HK-2 (cell line): ENCODE data around the gene CELA2A.
A peak's percentile ranks its signal among the peaks of the same experiment; 100 is the strongest.

Experiments
- DNase-seq: peaks from one replicate; pipeline ENCODE4 v3.0.0-alpha.2; 2018; ENCODE audit not compliant: unreplicated experiment

CELA2A gene

DNA sequence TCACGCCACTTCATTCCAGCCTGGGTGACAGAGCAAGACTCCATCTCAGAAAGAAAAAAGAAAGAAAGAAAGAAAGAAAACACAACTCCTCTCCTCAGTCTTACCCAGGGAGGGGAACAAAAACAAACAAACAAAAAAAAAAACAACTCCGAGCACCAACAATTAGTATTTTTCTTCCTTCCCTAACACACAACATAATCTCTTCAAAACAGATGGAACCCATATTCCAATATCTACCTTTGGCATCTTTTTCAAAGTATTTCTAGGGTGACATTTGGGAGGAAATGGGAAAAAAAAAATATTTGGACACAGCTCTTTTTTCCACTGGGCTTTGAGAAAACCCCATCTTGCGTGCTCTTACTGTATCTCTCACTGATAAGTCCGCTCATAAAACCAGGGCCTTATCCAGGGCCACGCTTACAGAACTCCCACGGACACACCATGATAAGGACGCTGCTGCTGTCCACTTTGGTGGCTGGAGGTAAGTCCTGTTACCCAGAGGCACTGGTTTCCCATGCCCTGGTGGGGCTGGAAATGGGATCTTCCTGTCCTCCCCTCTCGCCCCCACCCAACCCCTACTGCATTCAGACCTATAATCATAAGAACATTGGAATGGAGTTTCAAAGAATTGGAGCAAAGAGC, at the start of gene CELA2A:
CELA2A (plus strand) TSS at position 420 of the 642 bp plus-strand sequence; CDS start at position 442, 22 bp downstream.
- DNase-seq = no peak

- DNase-seq = no peak
Measured at GRCh38 chr1:15407580-15407979, 49.0 kb upstream of the CELA2A start.

DNA sequence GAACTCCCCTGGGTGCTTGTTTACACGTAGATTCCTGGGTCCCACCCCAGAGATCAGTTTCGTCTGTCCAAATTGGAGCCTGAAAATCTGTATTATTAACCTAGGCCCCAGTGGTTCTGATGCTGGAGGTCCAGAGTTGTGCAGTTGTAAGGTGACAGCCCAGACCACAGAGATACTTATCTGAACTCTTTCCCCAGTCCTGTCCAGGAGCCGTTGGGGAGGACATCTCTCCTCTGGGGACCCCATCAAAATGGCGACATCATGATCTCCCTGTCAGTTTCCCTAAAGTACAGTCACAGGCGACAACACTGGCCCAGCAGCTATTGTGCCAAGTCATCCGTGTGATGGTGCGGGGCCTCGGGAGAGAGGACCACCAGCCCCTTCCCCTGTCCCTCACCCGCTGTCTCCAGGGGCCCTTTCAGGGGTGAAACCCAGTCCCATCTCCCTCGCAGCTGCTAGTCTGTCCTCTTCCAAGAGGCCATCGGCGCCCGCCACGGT, 47.6 kb upstream of the CELA2A start:
- DNase-seq = no peak

DNA sequence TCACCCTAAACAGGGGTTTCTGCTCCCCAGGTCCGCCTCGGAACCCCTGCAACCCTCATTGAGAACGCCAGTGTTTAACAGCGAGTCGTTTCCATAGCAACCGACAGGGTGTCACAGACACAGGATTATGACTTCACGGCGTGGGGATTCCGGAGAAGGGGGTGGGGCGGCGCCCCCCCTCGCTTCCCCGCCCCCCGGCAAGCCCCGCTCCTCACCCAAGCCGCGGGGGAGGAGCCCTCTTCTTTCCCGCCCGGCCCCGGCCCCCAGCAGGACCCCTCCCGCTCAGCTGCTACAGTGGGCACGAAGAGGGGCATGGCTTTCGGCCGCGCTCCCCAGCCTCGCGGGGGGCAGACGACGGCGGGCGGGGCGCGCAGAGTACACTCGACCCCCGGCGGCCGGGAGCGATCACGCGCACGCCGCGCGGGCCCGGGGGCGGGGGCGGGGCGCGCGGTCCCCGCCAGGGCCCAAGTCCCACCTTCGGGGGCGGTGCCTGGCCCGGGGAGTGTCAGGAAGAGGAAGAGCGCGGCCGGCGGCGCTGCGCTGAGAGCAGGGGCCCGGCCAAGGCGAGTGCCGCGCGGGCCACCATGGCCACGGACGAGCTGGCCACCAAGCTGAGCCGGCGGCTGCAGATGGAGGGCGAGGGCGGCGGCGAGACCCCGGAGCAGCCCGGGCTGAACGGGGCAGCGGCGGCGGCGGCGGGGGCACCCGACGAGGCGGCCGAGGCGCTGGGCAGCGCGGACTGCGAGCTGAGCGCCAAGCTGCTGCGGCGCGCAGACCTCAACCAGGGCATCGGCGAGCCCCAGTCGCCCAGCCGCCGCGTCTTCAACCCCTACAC, 46.9 kb upstream of the CELA2A start, which contains the start of gene EFHD2:
EFHD2 (plus strand) TSS at position 501 of the 835 bp plus-strand sequence; CDS start at position 585, 84 bp downstream.
- DNase-seq = peak; percentile 73

- no peak for DNase-seq
Measured at GRCh38 chr1:15410223-15410883, 46.2 kb upstream of the CELA2A start.

- no peak for DNase-seq
Measured at GRCh38 chr1:15410884-15411245, 45.7 kb upstream of the CELA2A start.

- DNase-seq = no peak
Measured at GRCh38 chr1:15411593-15412137, 44.9 kb upstream of the CELA2A start.

- DNase-seq = no peak
Measured at GRCh38 chr1:15412175-15412800, 44.2 kb upstream of the CELA2A start.

GRCh38 chr1:15412843-15413242, 43.7 kb upstream of the CELA2A start:
- DNase-seq = no peak

DNA sequence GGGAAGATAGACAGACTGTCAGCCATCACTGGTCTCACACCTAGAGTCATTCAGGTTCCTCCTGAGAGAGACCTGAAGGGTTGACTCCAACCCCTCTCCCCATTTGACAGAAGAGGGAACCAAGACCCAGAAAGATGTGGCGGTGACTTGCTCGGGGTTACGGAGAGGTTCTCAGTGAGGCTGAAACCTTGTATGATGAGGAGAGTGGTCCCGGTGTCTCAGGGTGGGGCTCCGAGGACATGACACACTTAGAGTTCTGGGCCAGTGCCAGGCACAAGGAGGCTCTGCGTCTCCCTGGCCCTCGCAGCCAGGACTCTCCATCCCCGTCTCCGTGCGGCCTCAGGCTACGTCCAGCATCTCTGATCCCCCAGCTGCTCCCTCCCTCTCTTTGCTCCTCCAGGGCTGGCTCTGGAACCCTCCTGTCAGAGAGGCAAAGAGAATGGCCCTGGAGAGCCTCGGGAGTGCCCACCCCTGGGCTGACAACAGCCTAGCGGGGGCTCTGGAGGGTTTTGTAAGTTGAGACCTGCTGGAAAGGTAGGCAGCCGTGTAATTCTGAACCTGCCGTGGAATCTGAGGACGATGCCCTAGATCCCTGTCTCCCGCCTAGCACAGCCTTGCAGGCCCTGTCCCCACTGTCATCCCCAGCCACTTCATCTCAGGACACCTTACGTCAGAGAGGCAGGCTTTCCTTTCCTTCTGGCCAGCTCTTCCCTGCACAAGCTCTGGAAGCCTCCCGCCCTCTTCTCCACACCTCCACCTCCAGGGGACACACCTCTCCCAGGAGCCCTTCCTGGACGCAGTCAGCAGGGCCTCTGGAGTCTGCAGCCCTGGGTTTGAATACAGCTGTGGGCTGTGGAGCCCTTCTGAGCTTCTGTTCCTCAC, 42.7 kb upstream of the CELA2A start:
- no peak for DNase-seq

DNA sequence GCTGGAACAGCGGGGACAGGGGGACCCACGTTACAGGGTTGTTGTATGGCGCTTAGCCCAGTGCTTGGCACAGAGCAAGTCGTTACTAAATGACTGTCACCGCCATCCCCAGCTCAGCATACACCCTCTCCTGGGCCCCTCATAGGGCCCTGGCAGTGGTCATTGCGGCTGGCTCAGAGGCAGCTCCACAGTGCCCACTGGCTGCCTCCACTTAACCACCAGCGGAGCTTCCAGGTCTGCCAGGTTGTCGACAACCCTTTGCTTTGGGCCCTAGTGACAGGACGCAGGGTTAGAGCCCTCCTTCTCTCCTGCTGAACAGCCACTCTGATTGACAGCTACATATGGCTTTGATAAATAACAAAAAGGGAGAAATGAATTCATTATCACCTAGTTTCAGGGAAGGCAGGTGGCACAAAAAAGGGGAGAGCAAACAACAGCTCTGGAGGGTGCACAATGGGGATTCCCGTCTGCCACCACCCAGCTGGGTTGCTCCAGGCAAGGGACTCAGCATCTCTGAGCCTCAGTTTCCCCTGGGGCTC, 42.0 kb upstream of the CELA2A start:
- DNase-seq = no peak

DNA sequence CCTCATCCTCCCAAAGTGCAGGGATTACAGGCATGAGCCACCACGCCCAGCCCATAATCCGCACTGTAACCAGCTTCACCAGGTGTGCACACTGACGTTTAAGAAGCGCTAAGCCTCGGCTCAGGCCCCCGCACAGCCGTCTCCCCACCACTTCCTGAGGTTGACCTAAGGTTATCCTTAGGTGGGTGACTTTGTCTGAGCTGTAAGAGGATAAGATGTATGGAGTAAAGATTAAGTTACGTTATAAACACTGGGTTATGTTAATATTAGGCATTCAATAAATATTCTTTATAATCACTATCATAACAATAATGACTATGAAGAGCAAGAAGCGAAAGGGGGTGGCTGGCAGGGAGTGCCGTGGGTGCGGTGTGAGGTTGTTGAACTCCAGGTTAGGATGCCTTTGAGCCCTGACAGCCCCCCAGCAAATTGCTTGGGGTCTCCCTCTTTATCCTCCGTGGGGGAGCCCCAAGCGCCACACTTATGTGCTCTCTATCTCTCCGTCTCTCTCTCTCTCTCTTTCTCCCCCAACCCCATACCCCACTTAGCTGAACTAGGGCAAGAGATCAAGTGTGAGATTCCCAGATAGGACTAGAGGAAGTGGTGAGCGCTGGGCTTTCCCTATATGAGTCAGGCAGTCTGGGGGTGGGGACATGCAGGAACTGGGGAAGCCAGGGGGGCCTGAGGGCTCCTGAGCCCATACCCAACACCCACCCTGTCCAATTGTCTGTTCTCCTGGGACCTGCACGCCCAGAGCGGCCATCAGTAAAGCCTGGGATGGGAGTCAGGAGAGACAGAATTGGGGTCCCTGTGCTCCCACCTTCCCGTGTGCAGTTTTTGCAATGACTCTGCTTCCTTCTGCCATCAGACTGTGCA, 39.2 kb upstream of the CELA2A start:
- DNase-seq = peak; percentile 71

- no peak for DNase-seq
Measured at GRCh38 chr1:15418806-15419515, 37.6 kb upstream of the CELA2A start.

- no peak for DNase-seq
Measured at GRCh38 chr1:15420853-15421465, 35.6 kb upstream of the CELA2A start.

DNA sequence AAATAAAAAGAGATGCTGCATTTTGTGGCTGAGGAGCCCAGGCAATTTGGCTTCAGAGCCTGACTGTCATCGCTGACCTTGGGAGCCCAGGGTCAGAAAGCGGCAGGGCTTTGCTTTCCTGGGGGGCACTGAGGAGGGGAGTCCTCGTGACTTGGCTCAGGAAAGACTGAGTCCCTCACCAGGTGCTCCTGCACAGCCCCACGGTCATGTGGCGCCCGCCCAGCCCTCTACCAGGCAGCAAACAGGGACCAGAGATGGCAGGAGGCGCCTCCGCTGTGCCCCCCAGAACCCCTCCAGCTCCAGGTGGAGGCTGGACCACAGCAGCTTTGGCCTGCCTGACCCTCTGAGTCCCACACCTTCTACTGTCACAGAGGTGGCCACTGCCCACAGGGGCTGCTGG, 33.7 kb upstream of the CELA2A start:
- DNase-seq = no peak

DNA sequence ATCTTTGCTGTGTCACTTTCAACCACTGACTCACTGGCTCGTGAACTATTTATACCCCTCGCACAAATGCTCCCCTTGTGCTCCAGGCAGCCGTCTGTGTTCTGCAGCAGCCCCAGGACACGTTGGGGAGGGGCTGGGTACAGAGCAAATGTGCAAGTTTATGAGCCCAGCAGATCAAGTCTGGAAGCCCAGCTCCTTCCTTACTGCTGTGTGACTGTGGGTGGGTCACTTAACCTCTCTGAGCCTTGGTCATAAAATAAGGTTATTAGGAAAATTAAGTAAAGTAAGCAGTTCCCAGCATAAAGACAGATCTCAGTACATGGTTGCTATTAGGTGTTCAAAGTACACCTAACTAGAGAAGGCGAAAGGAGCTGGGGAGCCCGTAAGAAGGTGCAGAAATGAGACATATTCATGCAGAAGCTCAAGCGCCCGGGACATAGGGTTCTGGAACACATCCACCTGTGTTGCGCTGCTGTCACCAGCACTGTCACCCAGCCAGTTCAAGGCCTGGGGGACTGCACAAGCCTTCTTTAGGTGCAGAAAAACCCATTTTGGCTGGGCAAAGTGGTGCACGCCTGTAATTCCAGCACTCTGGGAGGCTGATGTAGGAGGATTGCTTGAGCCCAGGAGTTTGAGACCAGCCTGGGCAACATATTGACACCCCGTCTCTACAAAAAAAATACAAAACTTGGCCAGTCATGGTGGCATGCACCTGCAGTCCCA, 33.0 kb upstream of the CELA2A start:
- no peak for DNase-seq

DNA sequence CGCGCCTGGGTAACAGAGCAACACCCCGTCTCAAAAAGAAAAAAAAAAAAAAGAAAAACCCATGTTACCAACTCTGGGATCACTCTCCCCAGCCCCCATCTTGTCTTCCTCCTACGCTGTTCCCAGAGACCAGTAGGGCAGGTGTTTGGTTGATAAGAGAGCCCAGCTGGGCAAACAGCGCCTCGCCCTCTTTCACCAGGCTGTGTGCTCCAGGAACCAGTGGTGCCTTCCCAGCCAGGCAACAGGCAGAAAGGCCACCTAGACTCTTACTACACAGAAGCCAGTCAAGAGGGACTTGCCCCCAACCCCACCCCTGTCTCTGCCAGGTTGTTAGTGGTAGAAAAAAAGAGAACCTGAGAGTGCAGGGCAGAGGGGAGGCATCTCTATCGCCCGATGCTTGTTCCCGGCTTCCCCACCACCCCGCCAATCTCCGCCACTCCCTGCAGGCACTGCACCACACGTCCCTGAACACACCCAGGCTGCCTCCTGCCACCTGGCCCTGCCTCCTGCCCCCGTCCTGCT, 32.3 kb upstream of the CELA2A start:
- no peak for DNase-seq
